NT2/D1 (cell line): ENCODE results near the gene FAM227B.

Experiments
- SUZ12 ChIP-seq: IDR thresholded peaks from 2 replicates; pipeline ENCODE4 v1.6.1; 2011; ENCODE audit not compliant: insufficient read length, insufficient read depth; ENCODE audit errors: extremely low read depth
- YY1 ChIP-seq: IDR thresholded peaks from 2 replicates; pipeline ENCODE4 v1.6.1; 2011; ENCODE audit not compliant: insufficient read length, insufficient read depth
- ZNF274 ChIP-seq: IDR thresholded peaks from 2 replicates; pipeline ENCODE4 v1.6.1; 2011; ENCODE audit warnings: mild to moderate bottlenecking, low read depth, low read length

DNA sequence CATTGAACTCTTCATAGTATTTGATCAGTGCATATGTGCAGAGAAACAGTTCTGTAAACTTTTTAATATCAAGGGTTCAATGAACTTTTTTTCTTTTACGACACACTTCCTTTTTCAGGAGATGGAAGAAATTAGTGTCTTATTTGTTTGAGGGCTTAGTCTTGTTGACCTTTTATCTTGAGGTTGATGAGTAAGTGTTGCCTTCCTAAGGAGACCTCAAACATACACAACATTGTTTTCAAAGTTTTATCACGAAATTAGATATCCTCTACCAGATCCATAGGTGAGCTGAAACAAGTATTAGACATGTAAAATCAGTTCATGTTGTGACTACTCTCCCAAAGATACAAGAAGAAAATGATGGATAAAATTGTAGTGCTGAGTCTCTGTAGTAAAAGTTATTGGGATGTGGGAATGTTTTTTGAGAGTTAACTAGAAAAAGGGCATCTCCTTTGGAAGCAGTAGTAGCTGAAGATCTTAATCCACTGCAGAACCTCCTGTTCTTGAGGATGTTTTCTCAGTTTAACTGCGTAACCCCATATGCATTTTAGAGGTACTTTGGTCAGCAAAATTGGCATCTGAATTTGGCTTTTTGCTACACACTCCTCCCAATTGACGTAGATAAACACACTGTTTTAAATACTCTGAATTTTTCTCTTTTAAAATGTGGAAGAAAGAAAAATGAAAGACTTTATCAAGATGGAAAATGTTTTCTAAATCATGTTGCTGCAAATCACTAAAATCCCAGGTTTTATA, 333.8 kb downstream of the FAM227B start:
- TF ChIP-seq ZNF274 (no peak), YY1 (no peak), SUZ12 (no peak)
